HG02588 (cell line): ENCODE results near the gene SLCO3A1.

ENCODE experiments used
- ATAC-seq: cut with Tn5 transposase; IDR thresholded peaks from one replicate; pipeline ENCODE4 v1.9.1; 2021; ENCODE audit warnings: mild to moderate bottlenecking, moderate library complexity; ENCODE audit not compliant: unreplicated experiment

SLCO3A1 gene

GRCh38 chr15:92118162-92118935 is 264.8 kb downstream of the SLCO3A1 start:
- no peak for ATAC-seq

- no peak for ATAC-seq
These were observed 265.4 kb downstream of the SLCO3A1 start for GRCh38 chr15:92118936-92119325.

DNA sequence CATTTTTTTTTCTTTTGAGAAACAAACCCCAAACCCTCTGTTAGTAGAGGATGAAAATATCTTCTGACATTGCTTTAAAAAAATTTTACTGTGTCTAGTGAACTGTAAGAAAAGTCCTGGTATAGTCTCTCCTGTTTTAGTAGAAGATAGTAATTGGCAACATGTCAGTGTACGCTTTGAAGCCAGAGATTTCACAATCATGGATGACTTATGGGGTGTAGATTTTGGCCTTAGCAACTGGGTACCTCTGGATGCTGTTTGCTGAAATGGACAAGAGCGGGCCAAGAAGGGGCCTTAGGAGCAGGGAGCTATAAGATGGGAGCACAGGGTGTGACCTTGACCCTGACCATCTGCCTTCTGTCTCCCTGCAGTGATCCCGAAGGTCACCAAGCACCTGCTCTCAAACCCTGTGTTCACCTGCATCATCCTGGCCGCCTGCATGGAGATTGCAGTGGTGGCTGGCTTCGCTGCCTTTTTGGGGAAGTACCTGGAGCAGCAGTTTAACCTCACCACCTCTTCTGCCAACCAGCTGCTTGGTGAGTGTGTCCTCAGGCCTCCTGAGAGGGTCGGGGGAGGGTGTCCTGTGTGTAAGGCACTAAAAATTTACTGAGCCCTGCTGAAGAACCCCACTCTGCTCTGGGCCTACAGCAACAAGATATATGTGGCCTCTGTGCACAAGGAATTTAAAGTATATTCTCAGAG is 266.7 kb downstream of the SLCO3A1 start:
- ATAC-seq = no peak

GRCh38 chr15:92121047-92121446 is 267.5 kb downstream of the SLCO3A1 start:
- ATAC-seq = no peak

GRCh38 chr15:92122259-92122658 is 268.8 kb downstream of the SLCO3A1 start:
- no peak for ATAC-seq

DNA sequence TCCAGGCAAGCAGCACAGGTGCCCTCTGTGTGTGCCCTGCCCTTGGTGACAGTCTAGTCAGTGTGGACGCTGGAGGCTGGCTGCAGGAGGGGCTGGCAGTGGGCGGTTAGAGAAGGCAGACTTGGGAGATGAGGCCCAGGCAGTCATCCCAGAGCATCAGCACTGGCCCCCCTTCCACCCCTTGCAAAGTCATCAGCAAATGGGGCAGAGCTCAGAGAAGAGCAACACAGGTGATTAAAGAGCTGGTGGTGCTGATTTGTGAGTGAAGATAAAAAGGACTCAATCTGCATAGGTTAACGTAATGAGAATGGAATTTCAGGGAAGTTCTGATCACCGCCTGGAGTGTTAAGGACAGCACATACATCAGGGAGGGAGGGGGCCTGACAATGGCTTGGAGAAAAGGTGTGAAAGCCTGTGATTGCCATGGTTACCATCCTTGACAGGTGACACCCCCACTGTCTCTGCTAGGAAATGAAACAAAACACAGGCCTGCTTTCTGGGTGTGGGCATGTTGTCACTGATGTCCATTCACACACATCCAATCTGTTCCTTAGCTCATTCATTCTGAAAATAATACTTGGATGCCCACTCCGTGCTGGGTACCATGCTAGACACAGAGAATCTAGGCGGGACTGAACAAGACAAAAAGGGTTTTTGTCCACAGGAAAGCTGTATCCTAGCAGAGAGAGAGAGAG is 270.6 kb downstream of the SLCO3A1 start:
- no peak for ATAC-seq

GRCh38 chr15:92124657-92125010 is 271.1 kb downstream of the SLCO3A1 start:
- ATAC-seq = no peak

DNA sequence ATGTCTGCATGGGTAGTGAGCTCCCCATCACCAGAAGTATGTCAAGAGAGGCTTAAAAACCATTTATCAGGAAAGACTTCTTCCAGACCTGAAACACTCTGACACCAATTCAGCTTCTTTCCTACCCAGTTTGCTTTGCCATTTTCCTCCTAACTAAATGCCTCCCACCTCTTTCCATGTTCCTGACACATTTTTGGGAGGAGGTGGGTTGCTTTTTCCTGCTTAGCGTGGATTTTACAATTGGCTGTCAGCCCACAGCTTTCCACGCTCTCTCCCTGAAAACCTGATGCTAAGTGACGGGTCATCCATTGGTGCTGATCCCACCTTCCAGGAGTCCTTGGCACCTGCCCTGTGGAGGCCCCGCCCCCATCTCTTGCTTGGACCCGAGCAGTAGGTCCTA is 275.3 kb downstream of the SLCO3A1 start:
- ATAC-seq = no peak

GRCh38 chr15:92130244-92130643 is 276.7 kb downstream of the SLCO3A1 start:
- ATAC-seq = no peak

DNA sequence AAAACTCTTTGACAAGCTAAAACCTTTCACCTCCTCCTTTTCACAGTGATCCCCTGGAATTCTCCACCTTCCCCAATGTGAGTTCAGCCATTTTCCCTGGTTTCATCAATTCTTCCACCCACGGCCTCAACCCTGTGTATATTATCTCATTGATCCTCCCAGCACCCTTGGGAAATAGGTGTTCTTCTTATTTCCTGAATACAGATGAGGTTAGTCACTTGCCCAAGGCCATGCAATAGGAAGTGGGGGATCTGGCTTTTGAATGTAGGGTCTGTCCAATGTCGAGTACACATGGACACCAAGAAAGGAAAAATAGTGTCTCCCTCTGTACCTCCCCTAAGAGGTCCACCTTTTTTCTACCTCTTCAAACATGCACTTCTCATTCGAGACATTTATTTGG is 277.4 kb downstream of the SLCO3A1 start:
- no peak for ATAC-seq

DNA sequence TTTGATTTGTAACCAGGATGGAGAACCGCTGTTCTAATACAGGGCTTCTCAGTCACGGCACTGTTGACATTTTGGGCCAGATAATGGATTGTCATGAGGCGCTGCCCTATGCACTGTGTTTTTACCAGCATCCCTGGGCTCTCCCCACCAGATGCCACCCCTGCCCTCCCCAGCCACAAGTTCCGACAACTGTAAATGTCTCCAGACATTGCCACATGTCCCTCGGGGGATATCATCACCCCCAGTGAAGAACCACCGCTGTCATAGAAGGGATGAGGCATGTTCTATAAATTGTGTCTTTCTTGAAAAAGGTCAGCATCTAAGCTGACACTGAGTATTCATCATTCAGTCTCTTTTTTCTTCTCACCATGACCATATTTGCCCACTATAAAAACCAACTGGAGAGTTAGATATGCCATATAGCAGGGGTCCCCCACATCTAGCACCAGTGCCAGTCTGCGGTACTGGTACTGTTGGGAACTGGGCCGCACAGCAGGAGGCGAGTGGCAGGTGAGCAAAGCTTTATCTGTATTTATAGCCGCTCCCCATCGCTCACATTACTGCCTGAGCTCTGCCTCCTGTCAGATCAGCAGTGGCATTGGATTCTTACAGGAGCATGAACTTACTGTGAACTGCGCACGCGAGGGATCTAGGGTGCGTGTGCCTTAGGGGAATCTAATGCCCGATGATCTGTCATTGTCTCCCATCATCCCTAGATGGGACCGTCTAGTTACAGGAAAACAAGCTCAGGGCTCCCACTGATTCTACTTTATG is 279.7 kb downstream of the SLCO3A1 start:
- no peak for ATAC-seq

GRCh38 chr15:92140796-92141195 is 287.3 kb downstream of the SLCO3A1 start:
- ATAC-seq = no peak

DNA sequence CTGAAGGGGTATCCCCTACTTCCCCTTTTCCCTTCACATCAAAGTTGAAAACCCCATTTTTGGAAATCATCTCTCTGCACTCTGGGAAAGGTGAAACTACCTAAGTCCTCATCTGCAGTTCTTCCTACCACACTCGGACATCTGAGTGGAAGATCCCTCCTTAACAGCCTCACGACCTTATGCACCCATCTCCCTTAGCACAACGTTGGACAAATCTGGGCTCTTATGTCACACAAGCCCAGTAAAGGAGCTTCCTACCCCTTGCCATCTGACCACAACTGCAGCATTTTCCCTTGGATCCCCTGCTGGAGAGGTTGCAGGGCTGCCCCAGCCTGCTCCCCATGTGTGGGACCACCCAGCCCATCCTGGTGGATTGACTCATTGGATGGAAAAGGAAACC is 288.1 kb downstream of the SLCO3A1 start:
- ATAC-seq = no peak

- ATAC-seq = no peak
These were observed 289.0 kb downstream of the SLCO3A1 start for GRCh38 chr15:92142242-92143232.

DNA sequence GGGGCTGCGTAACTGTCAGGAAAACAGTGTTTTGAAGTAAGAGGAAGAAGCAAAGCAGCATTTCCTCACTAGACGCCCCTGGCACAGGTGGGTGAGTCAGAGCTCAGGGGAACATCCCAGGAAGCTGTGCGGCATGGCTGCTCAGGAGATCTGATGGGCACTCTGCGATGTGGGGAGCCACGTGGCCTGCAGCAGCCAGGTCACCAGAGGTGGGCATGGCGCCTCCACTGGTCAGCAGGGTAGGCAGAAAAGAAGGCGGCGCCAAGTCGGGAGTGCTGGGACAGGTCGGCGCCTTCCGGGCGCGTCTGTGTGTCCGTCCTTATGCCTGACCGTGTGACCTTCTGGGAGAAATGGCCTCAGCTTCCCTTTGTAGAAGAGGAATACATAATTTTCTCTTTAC is 290.3 kb downstream of the SLCO3A1 start:
- ATAC-seq = no peak

GRCh38 chr15:92146511-92147150 is 293.1 kb downstream of the SLCO3A1 start:
- no peak for ATAC-seq

GRCh38 chr15:92149029-92149428 is 295.5 kb downstream of the SLCO3A1 start:
- ATAC-seq = no peak

DNA sequence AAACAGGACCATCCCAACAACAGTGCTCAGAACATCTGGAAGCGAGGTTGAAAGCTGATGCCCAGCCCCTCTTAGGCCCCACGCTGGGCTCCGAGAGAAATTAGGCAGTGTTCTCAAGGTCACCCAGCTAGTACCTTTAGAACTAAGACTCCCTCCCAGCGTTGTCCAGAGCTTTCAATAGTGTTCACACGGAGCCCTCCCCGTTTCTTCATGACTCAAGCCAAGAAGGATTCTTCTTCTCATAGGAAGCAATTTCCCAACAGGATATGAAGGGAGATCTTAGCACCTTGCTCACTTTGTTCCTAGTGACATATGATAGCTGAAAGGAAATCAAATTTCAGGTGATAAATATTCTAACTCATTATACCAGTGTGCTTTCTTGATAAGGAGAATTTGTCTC is 296.0 kb downstream of the SLCO3A1 start:
- ATAC-seq = no peak

DNA sequence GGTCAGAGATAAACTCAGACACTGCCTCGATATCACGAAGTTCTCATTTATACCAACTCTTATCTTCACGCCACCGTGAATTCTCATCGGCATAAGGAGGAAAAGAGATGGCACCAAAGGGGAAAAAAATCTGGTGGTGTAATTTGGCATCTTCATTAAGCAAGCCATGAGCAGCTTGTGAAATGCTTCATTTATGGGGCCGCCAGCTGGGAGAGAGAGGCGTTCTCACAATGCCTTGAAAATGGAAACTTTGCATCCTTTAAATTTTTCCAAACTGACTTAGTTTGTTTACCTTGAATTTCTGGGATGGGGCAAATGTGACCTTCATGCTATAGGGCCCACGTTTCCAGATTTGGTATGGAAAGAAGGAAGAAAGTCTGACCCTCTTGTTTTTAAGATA is 297.7 kb downstream of the SLCO3A1 start:
- ATAC-seq = no peak

- ATAC-seq = no peak
These were observed 298.2 kb downstream of the SLCO3A1 start for GRCh38 chr15:92151741-92152140.
